WTC11 (cell line): Measurements from ENCODE around the gene SMIM41. TPM values are rescaled to one million over a fixed set of nuclear protein-coding genes. Genes with fewer than 3 reads are reported as not detected.

Experiments
- ATAC-seq: fragments of 200-7000 bp; cut with Tn5 transposase; 2 replicates; pipeline ENCODE4 v1.10.0; 2021; ENCODE audit warnings: mild to moderate bottlenecking, moderate library complexity
- CTCF ChIA-PET: fragments of 300-600 bp; sonication (Branson Sonifier 250); formaldehyde crosslinking; loops from one replicate; lab custom pipeline; 2021; ENCODE audit warnings: antibody characterized with exemption; lab: Charles Lee
- POLR2A ChIA-PET: fragments of 350-600 bp; sonication (Branson Sonifier 250); formaldehyde crosslinking; loops from one replicate; lab custom pipeline; 2021; ENCODE audit warnings: antibody characterized with exemption; lab: Charles Lee
- DNase-seq: peaks from one replicate; pipeline ENCODE4 v3.0.0; 2021; ENCODE audit warnings: low spot score
- H3K27ac Mint-ChIP-seq: 2 replicates; pipeline ENCODE4 v1.8.0; 2021; ENCODE audit warnings: mixed read lengths
- H3K27me3 Mint-ChIP-seq: 2 replicates; pipeline ENCODE4 v1.8.0; 2021; ENCODE audit warnings: low read depth, mild to moderate bottlenecking, moderate library complexity, mixed read lengths
- H3K36me3 Mint-ChIP-seq: 2 replicates; pipeline ENCODE4 v1.8.0; 2021; ENCODE audit warnings: mixed read lengths
- H3K4me1 Mint-ChIP-seq: 2 replicates; pipeline ENCODE4 v1.8.0; 2022; ENCODE audit warnings: mixed read lengths
- H3K4me3 Mint-ChIP-seq: 2 replicates; pipeline ENCODE4 v1.8.0; 2021; ENCODE audit warnings: mild to moderate bottlenecking, moderate library complexity, mixed read lengths
- H3K9me3 Mint-ChIP-seq: 2 replicates; pipeline ENCODE4 v1.8.0; 2021; ENCODE audit warnings: mixed read lengths
- CREM ChIP-seq: sonication (generic); formaldehyde crosslinking; IDR thresholded peaks from 2 replicates; pipeline ENCODE4 v1.8.1; 2022; ENCODE audit warnings: mild to moderate bottlenecking, missing genetic modification reagents, moderate library complexity
- FOXK1 ChIP-seq: sonication (generic); formaldehyde crosslinking; IDR thresholded peaks from 2 replicates; pipeline ENCODE4 v1.8.0; 2022; ENCODE audit warnings: mild to moderate bottlenecking, moderate library complexity, missing genetic modification reagents
- HMGA2 ChIP-seq: fragments of 250-450 bp; sonication (Bioruptor Pico); IDR thresholded peaks from 2 replicates; pipeline ENCODE4 v1.4.0; 2021; ENCODE audit warnings: mild to moderate bottlenecking, moderate library complexity
- JAZF1 ChIP-seq: fragments of 250-450 bp; sonication (Bioruptor Pico); IDR thresholded peaks from 2 replicates; pipeline ENCODE4 v1.9.0; 2021; ENCODE audit warnings: moderate library complexity, mild to moderate bottlenecking, inconsistent platforms
- MYBL2 ChIP-seq: sonication (generic); formaldehyde crosslinking; IDR thresholded peaks from 2 replicates; pipeline ENCODE4 v1.8.1; 2023; ENCODE audit warnings: mild to moderate bottlenecking, moderate library complexity, missing genetic modification reagents
- OVOL2 ChIP-seq: fragments of 250-450 bp; sonication (Bioruptor Pico); IDR thresholded peaks from 2 replicates; pipeline ENCODE4 v1.9.0; 2021; ENCODE audit warnings: mild to moderate bottlenecking, borderline replicate concordance
- ZNF121 ChIP-seq: sonication (generic); formaldehyde crosslinking; IDR thresholded peaks from 2 replicates; pipeline ENCODE4 v1.8.0; 2023; ENCODE audit warnings: missing genetic modification reagents
- ZNF396 ChIP-seq: fragments of 250-450 bp; sonication (Bioruptor Pico); IDR thresholded peaks from 2 replicates; pipeline ENCODE4 v1.8.0; 2021; ENCODE audit warnings: mild to moderate bottlenecking, moderate library complexity, borderline replicate concordance
- total RNA-seq: library from RNA; stranded (reverse); gene quantifications from 3 replicates; pipeline ENCODE4 v1.2.3, GENCODE V29; 2021
- TF ChIP-seq, protein P1 (sequence below): fragments of 250-450 bp; sonication (Bioruptor Pico); IDR thresholded peaks from 2 replicates; pipeline ENCODE4 v2.1.2; 2022; ENCODE audit warnings: mild to moderate bottlenecking, moderate library complexity
- TF ChIP-seq, protein P2 (sequence below): sonication (generic); formaldehyde crosslinking; IDR thresholded peaks from 2 replicates; pipeline ENCODE4 v1.8.1; 2023; ENCODE audit warnings: mild to moderate bottlenecking, missing genetic modification reagents
- TF ChIP-seq, protein P3 (sequence below): sonication (generic); formaldehyde crosslinking; IDR thresholded peaks from 2 replicates; pipeline ENCODE4 v1.8.1; 2022; ENCODE audit warnings: low read depth, missing genetic modification reagents, borderline replicate concordance
- TF ChIP-seq, protein P4 (sequence below): sonication (generic); formaldehyde crosslinking; IDR thresholded peaks from 2 replicates; pipeline ENCODE4 v1.8.0; 2022; ENCODE audit warnings: missing genetic modification reagents
- TF ChIP-seq, protein P5 (sequence below): sonication (generic); formaldehyde crosslinking; IDR thresholded peaks from 2 replicates; pipeline ENCODE4 v1.8.1; 2022; ENCODE audit warnings: mild to moderate bottlenecking, moderate library complexity, missing genetic modification reagents
- TF ChIP-seq, protein P6 (sequence below): sonication (generic); formaldehyde crosslinking; IDR thresholded peaks from 2 replicates; pipeline ENCODE4 v1.8.1; 2022; ENCODE audit warnings: missing genetic modification reagents, borderline replicate concordance
- TF ChIP-seq, protein P7 (sequence below): sonication (generic); formaldehyde crosslinking; IDR thresholded peaks from 2 replicates; pipeline ENCODE4 v1.8.0; 2022; ENCODE audit warnings: mild to moderate bottlenecking, missing genetic modification reagents
- TF ChIP-seq, protein P8 (sequence below): fragments of 250-450 bp; sonication (Bioruptor Pico); conservative IDR thresholded peaks from 2 replicates; pipeline ENCODE4 v1.9.0; 2021; ENCODE audit warnings: mild to moderate bottlenecking

SMIM41 gene
- total RNA-seq, 1 experiment from 2014 or later = not detected

DNA sequence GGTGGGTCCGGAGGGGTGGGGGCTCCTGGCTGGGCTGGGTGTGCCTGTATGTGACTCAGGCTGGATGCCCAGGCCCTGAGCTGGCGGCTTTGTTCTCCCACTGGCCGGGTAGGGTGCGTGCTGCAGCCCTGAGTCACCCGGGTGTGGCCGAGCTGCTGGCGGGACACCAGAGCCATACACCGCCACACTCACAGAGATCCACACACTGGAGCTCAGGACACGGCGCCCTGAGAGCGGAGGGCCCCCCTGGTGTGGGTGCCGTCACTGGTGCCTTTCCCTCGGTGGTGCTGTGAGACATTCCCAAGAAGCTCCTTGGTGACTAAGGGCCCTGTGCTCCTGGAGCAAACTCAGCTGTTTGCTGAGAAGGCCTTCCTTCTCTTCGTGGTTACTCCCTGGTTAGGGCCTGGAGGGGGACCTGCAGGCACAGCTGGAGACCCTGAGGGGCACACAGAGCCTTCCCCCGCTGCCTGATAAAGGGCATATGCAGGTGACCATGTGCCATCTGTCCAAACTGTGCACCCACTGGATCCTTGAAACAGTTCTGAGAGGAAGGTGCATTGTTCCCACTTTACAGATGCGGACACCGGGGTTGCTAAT is 68.0 kb downstream of the SMIM41 start:
- Mint-ChIP-seq H3K27ac (no peak overlapping the region), H3K9me3 (no peaks in the 10 kb centered on the region), H3K4me3 (no peak overlapping the region), H3K36me3 (no peaks in the 10 kb centered on the region), H3K4me1 (peaks cover 33% of the 10 kb centered on the region), H3K27me3 (no peaks in the 10 kb centered on the region)
- TF ChIP-seq, protein P1, sequence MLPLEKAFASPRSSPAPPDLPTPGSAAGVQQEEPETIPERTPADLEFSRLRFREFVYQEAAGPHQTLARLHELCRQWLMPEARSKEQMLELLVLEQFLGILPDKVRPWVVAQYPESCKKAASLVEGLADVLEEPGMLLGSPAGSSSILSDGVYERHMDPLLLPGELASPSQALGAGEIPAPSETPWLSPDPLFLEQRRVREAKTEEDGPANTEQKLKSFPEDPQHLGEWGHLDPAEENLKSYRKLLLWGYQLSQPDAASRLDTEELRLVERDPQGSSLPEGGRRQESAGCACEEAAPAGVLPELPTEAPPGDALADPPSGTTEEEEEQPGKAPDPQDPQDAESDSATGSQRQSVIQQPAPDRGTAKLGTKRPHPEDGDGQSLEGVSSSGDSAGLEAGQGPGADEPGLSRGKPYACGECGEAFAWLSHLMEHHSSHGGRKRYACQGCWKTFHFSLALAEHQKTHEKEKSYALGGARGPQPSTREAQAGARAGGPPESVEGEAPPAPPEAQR (CRISPR knock-in tag) = no peak
- TF ChIP-seq, protein P2, sequence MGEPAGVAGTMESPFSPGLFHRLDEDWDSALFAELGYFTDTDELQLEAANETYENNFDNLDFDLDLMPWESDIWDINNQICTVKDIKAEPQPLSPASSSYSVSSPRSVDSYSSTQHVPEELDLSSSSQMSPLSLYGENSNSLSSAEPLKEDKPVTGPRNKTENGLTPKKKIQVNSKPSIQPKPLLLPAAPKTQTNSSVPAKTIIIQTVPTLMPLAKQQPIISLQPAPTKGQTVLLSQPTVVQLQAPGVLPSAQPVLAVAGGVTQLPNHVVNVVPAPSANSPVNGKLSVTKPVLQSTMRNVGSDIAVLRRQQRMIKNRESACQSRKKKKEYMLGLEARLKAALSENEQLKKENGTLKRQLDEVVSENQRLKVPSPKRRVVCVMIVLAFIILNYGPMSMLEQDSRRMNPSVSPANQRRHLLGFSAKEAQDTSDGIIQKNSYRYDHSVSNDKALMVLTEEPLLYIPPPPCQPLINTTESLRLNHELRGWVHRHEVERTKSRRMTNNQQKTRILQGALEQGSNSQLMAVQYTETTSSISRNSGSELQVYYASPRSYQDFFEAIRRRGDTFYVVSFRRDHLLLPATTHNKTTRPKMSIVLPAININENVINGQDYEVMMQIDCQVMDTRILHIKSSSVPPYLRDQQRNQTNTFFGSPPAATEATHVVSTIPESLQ (CRISPR knock-in tag) = no peak
- TF ChIP-seq, protein P3, sequence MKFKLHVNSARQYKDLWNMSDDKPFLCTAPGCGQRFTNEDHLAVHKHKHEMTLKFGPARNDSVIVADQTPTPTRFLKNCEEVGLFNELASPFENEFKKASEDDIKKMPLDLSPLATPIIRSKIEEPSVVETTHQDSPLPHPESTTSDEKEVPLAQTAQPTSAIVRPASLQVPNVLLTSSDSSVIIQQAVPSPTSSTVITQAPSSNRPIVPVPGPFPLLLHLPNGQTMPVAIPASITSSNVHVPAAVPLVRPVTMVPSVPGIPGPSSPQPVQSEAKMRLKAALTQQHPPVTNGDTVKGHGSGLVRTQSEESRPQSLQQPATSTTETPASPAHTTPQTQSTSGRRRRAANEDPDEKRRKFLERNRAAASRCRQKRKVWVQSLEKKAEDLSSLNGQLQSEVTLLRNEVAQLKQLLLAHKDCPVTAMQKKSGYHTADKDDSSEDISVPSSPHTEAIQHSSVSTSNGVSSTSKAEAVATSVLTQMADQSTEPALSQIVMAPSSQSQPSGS (CRISPR knock-in tag) = no peak
- no peak for TF ChIP-seq JAZF1
- TF ChIP-seq, protein P4, sequence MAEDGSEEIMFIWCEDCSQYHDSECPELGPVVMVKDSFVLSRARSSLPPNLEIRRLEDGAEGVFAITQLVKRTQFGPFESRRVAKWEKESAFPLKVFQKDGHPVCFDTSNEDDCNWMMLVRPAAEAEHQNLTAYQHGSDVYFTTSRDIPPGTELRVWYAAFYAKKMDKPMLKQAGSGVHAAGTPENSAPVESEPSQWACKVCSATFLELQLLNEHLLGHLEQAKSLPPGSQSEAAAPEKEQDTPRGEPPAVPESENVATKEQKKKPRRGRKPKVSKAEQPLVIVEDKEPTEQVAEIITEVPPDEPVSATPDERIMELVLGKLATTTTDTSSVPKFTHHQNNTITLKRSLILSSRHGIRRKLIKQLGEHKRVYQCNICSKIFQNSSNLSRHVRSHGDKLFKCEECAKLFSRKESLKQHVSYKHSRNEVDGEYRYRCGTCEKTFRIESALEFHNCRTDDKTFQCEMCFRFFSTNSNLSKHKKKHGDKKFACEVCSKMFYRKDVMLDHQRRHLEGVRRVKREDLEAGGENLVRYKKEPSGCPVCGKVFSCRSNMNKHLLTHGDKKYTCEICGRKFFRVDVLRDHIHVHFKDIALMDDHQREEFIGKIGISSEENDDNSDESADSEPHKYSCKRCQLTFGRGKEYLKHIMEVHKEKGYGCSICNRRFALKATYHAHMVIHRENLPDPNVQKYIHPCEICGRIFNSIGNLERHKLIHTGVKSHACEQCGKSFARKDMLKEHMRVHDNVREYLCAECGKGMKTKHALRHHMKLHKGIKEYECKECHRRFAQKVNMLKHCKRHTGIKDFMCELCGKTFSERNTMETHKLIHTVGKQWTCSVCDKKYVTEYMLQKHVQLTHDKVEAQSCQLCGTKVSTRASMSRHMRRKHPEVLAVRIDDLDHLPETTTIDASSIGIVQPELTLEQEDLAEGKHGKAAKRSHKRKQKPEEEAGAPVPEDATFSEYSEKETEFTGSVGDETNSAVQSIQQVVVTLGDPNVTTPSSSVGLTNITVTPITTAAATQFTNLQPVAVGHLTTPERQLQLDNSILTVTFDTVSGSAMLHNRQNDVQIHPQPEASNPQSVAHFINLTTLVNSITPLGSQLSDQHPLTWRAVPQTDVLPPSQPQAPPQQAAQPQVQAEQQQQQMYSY = no peak
- TF ChIP-seq MYBL2 (CRISPR knock-in tag) = no peak
- TF ChIP-seq ZNF396 (CRISPR knock-in tag) = no peak
- ChIA-PET CTCF (interaction anchor here (0.6 to 3.3 kb wide), 20 partner anchors 10 to 225 kb away, joined by 3 to 29 read pairs (median 4); partner anchors contain the start of gene NR4A1), POLR2A (interaction anchor here (0.8 kb wide), 1 partner anchor 22 kb away, joined by 3 read pairs; no protein-coding TSS in a partner anchor)
- ATAC-seq (no peak), DNase-seq (no peak)

DNA sequence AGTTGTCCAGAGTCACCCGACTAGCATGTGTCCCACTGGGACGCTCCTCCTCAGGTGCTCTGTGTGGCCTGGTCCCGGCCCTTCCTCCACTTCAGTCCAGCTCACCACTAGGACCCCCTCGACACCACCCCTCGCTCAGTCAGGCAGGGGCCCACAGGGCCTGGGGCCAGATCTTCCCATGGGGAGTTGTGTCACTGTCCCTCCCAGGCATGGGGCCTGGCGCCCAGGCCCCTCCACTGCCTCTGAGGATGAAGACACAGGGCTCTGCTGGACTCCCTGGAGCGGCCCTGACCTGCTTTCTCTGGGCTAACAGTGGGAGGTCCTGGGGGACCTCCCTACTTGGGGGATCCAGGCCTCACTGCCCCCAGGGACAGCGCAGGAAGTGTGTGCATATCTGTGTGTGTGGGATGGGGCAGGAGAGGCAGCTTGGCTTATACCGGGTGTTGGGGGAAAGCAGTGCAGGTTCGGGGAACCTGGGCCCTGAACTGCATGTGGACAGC is 68.5 kb downstream of the SMIM41 start:
- peaks cover 33% of the 10 kb centered on the region for H3K4me1 Mint-ChIP-seq
- DNase-seq (no peak), ATAC-seq (no peak)
- CTCF ChIA-PET = interaction anchor here (0.6 to 3.3 kb wide), 16 partner anchors 8 to 224 kb away, joined by 3 to 29 read pairs (median 5); partner anchors contain the start of gene NR4A1
- H3K4me3 Mint-ChIP-seq = no peak overlapping the region
- H3K27ac Mint-ChIP-seq = no peak overlapping the region
- H3K9me3 Mint-ChIP-seq = no peaks in the 10 kb centered on the region
- no peaks in the 10 kb centered on the region for H3K36me3 Mint-ChIP-seq
- no peaks in the 10 kb centered on the region for H3K27me3 Mint-ChIP-seq
- POLR2A ChIA-PET = no interaction called here
- no peak for TF ChIP-seq HMGA2
- no peak for TF ChIP-seq OVOL2 (CRISPR knock-in tag)
- TF ChIP-seq, protein P5, sequence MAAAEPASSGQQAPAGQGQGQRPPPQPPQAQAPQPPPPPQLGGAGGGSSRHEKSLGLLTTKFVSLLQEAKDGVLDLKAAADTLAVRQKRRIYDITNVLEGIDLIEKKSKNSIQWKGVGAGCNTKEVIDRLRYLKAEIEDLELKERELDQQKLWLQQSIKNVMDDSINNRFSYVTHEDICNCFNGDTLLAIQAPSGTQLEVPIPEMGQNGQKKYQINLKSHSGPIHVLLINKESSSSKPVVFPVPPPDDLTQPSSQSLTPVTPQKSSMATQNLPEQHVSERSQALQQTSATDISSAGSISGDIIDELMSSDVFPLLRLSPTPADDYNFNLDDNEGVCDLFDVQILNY (CRISPR knock-in tag) = no peak
- TF ChIP-seq, protein P1 (CRISPR knock-in tag) = no peak
- TF ChIP-seq, protein P6, sequence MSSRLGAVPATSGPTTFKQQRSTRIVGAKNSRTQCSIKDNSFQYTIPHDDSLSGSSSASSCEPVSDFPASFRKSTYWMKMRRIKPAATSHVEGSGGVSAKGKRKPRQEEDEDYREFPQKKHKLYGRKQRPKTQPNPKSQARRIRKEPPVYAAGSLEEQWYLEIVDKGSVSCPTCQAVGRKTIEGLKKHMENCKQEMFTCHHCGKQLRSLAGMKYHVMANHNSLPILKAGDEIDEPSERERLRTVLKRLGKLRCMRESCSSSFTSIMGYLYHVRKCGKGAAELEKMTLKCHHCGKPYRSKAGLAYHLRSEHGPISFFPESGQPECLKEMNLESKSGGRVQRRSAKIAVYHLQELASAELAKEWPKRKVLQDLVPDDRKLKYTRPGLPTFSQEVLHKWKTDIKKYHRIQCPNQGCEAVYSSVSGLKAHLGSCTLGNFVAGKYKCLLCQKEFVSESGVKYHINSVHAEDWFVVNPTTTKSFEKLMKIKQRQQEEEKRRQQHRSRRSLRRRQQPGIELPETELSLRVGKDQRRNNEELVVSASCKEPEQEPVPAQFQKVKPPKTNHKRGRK (CRISPR knock-in tag) = no peak
- TF ChIP-seq ZNF121 = no peak
- no peak for TF ChIP-seq FOXK1 (CRISPR knock-in tag)
- TF ChIP-seq, protein P7, sequence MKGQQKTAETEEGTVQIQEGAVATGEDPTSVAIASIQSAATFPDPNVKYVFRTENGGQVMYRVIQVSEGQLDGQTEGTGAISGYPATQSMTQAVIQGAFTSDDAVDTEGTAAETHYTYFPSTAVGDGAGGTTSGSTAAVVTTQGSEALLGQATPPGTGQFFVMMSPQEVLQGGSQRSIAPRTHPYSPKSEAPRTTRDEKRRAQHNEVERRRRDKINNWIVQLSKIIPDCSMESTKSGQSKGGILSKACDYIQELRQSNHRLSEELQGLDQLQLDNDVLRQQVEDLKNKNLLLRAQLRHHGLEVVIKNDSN = no peak
- no peak for TF ChIP-seq CREM
- TF ChIP-seq, protein P8, sequence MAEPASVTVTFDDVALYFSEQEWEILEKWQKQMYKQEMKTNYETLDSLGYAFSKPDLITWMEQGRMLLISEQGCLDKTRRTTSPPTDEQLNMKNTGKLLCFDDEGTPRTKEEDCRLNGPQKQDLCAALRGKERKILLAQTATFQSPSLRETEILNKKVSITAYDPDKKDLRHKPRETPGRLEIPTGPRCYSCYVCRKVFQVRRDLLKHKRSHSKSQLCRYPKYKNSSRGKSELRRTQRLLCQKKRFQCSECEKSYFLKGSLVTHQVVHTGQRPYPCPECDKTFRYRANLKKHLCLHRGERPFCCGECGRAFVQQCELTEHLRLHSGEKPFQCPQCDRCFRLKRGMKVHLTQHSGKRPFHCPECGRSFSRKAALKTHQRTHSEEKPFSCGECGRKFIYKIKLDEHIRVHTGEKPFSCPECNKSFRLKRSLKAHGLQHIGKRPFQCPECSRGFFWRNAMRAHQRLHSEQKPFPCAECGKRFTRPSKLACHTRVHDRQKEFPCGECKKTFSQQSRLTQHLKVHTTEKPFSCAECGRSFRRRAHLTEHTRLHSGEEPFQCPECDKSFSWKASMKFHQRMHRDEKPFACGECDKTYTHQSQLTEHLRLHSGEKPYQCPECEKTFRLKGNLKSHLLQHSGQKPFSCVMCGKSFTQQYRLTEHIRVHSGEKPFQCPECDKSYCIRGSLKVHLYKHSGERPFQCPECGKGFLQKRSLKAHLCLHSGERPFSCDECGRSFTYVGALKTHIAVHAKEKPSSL = no peak
